LNCaP clone FGC (cell line): ENCODE data around the gene RALGAPA2.

Experiments used
- DNase-seq: peaks from one replicate; pipeline ENCODE4 v3.0.0-alpha.2; 2011; ENCODE audit warnings: low read depth
- H3K4me3 ChIP-seq: 2 replicates; pipeline ENCODE4 v1.5.1; 2011; ENCODE audit warnings: mild to moderate bottlenecking, low read depth, low read length, control low read depth
- CTCF ChIP-seq: IDR thresholded peaks from 2 replicates; pipeline ENCODE4 v1.5.1; 2012; ENCODE audit warnings: mild to moderate bottlenecking; ENCODE audit not compliant: control insufficient read depth, insufficient read depth; ENCODE audit errors: extremely low read depth

Gene RALGAPA2

GRCh38 chr20:20557406-20557805 lies 155.0 kb downstream of the RALGAPA2 start:
- TF ChIP-seq CTCF: no peak
- DNase-seq: no peak

GRCh38 chr20:20555838-20556237 lies 156.6 kb downstream of the RALGAPA2 start:
- no peak for TF ChIP-seq CTCF
- no peak for DNase-seq
- no peak overlapping the region for H3K4me3 ChIP-seq

More at GRCh38 chr20:20557406-20557805, 155.0 kb downstream of the RALGAPA2 start:
- no peak overlapping the region for H3K4me3 ChIP-seq

- no peak for TF ChIP-seq CTCF
Observed at GRCh38 chr20:20554951-20555350, 157.5 kb downstream of the RALGAPA2 start.

GRCh38 chr20:20553541-20553940 lies 158.9 kb downstream of the RALGAPA2 start:
- no peak for DNase-seq
- TF ChIP-seq CTCF: no peak
- no peak overlapping the region for H3K4me3 ChIP-seq

More at GRCh38 chr20:20554951-20555350, 157.5 kb downstream of the RALGAPA2 start:
- DNase-seq: no peak
- no peak overlapping the region for H3K4me3 ChIP-seq

GRCh38 chr20:20552076-20552475 lies 160.4 kb downstream of the RALGAPA2 start:
- no peak for DNase-seq
- TF ChIP-seq CTCF: no peak
- no peak overlapping the region for H3K4me3 ChIP-seq

- TF ChIP-seq CTCF: no peak
- DNase-seq: no peak
- no peak overlapping the region for H3K4me3 ChIP-seq
Observed at GRCh38 chr20:20551409-20551808, 161.0 kb downstream of the RALGAPA2 start.

GRCh38 chr20:20549704-20550103 lies 162.7 kb downstream of the RALGAPA2 start:
- no peak overlapping the region for H3K4me3 ChIP-seq
- no peak for TF ChIP-seq CTCF
- DNase-seq: no peak
